Testis (tissue), 3 donors: ENCODE results near the gene ACYP2. TPM values are rescaled to one million over a fixed set of nuclear protein-coding genes. Genes with fewer than 3 reads are reported as not detected.
"Not testable (repeated sequence)": the region's sequence is repeated elsewhere in the genome, so short reads cannot be mapped to it uniquely, and the experiment has no call there.

ENCODE experiments used
- DNase-seq: peaks from one replicate; pipeline ENCODE4 v3.0.0-alpha.2; 2019
- H3K27ac ChIP-seq, 2 donors: fragments of 200-600 bp; sonication (generic); one replicate each; pipeline ENCODE4 v1.5.1; 2019
- H3K27me3 ChIP-seq: fragments of 200-600 bp; sonication (generic); one replicate; pipeline ENCODE4 v1.5.1; 2019
- H3K36me3 ChIP-seq: fragments of 200-600 bp; sonication (generic); one replicate; pipeline ENCODE4 v1.5.1; 2017; ENCODE audit warnings: low read depth; ENCODE audit errors: missing control alignments
- H3K4me1 ChIP-seq: fragments of 200-600 bp; sonication (generic); one replicate; pipeline ENCODE4 v1.5.1; 2019
- H3K4me3 ChIP-seq, 2 donors: fragments of 200-600 bp; sonication (generic); one replicate each; pipeline ENCODE4 v1.5.1; 2017 to 2019
- H3K9me3 ChIP-seq: fragments of 200-600 bp; sonication (generic); one replicate; pipeline ENCODE4 v1.5.1; 2017
- CTCF ChIP-seq, 3 experiments: fragments of 450-650 bp in 2 of 3; fragments of 200-600 bp in 1 of 3; sonication (generic) in 1 of 3; IDR thresholded peaks; one replicate each; pipeline ENCODE4 v1.5.1; 2016 to 2019; ENCODE audit warnings: antibody characterized with exemption in 3 of 3, mild to moderate bottlenecking in 2 of 3, moderate library complexity in 1 of 3
- POLR2A ChIP-seq: fragments of 450-650 bp; IDR thresholded peaks from one replicate; pipeline ENCODE4 v1.6.1; 2017; ENCODE audit warnings: antibody characterized with exemption, mild to moderate bottlenecking, moderate library complexity
- WGBS, 2 donors: methylation state at CpG; one replicate each; pipeline ENCODE4 v1.1.5; 2018; 5-methylcytosine and 5-hydroxymethylcytosine counted together
- intact Hi-C: fragments of 100-400 bp; cut with DNase I; formaldehyde crosslinking; loops from one replicate; pipeline ENCODE4 v1.15.1; 2023; ENCODE audit warnings: low total_unique reads
- polyA plus RNA-seq: library from polyadenylated mRNA; stranded (reverse); fragments of 350-450 nt; fragmentation: Illumina TruSeq; extraction: RNeasy Lipid Tissue Mini Kit (QIAGEN cat#74804); gene quantifications from one replicate; pipeline ENCODE4 v1.2.3, GENCODE V29; 2014; ENCODE audit warnings: low read depth, low replicate concordance; ENCODE audit not compliant: insufficient read depth
- total RNA-seq, 2 donors: library from RNA; depleted of rRNA; stranded (reverse); fragments of >200 nt; gene quantifications; one replicate each; pipeline ENCODE4 v1.2.3, GENCODE V29; 2016

The ACYP2 gene
- total and polyA plus RNA-seq, 3 donors from 2014 or later: 23.2 to 36.2 (median 34.5) TPM

- WGBS, 2 donors: 63 to 77% methylated on average over 10 of the region's 10 CpGs
- intact Hi-C loops: no loop called here
- Histone ChIP-seq H3K9me3 (no peaks in the 10 kb centered on the region), H3K4me3 (no peak overlapping the region), H3K36me3 (no peaks in the 10 kb centered on the region), H3K27ac (no peak overlapping the region), H3K4me1 (no peaks in the 10 kb centered on the region), H3K27me3 (no peaks in the 10 kb centered on the region)
- no peak for DNase-seq
- TF ChIP-seq CTCF (IDR thresholded peaks at IDR 0.05) (no peak), POLR2A (no peak)
Observed at GRCh38 chr2:54107903-54108615, 7.4 kb upstream of the ACYP2 start.

- 92 to 96% methylated on average over 3 of the region's 3 CpGs for WGBS, 2 donors
Observed at GRCh38 chr2:54109848-54110247, 5.6 kb upstream of the ACYP2 start.

GRCh38 chr2:54114479-54114878 is 936 bp upstream of the ACYP2 start:
- intact Hi-C loops, H3K36me3 ChIP-seq: not testable (repeated sequence)
- WGBS, 2 donors: 55 to 61% methylated on average over 6 of the region's 6 CpGs

More at GRCh38 chr2:54109848-54110247, 5.6 kb upstream of the ACYP2 start:
- intact Hi-C loops: no loop called here
- Histone ChIP-seq H3K9me3 (no peaks in the 10 kb centered on the region), H3K27ac (no peak overlapping the region), H3K36me3 (no peaks in the 10 kb centered on the region), H3K4me1 (peaks cover 5% of the 10 kb centered on the region), H3K4me3 (no peak overlapping the region), H3K27me3 (no peaks in the 10 kb centered on the region)
- TF ChIP-seq POLR2A: no peak
- TF ChIP-seq CTCF (IDR thresholded peaks at IDR 0.05): no peak
- DNase-seq: no peak

GRCh38 chr2:54114936-54115283 is 505 bp upstream of the ACYP2 start:
- no peak for DNase-seq
- intact Hi-C loops: no loop called here

More at GRCh38 chr2:54114479-54114878, 936 bp upstream of the ACYP2 start:
- H3K4me3 ChIP-seq, H3K4me1 ChIP-seq, H3K9me3 ChIP-seq, H3K27me3 ChIP-seq, DNase-seq: not testable (repeated sequence)
- peak overlapping the region; percentile 98 to 100 for H3K27ac ChIP-seq

GRCh38 chr2:54116598-54116997 is 1.2 kb downstream of the ACYP2 start:
- H3K4me3 ChIP-seq: peak overlapping the region in 1 of 2 donors; percentile 100

More at GRCh38 chr2:54114936-54115283, 505 bp upstream of the ACYP2 start:
- Histone ChIP-seq H3K4me1 (peaks cover 6% of the 10 kb centered on the region), H3K27ac (peak overlapping the region; percentile 98 to 100), H3K27me3 (no peaks in the 10 kb centered on the region), H3K36me3 (no peaks in the 10 kb centered on the region), H3K4me3 (peak overlapping the region; percentile 88 to 100), H3K9me3 (no peaks in the 10 kb centered on the region)
- TF ChIP-seq POLR2A (no peak), CTCF (IDR thresholded peaks at IDR 0.05) (no peak)
- WGBS, 2 donors: 39 to 47% methylated on average over 3 of the region's 3 CpGs

GRCh38 chr2:54120950-54121349 is 5.5 kb downstream of the ACYP2 start:
- Histone ChIP-seq H3K27me3 (no peaks in the 10 kb centered on the region), H3K27ac (no peak overlapping the region), H3K9me3 (no peaks in the 10 kb centered on the region), H3K4me3 (no peak overlapping the region), H3K4me1 (no peaks in the 10 kb centered on the region), H3K36me3 (no peaks in the 10 kb centered on the region)
- intact Hi-C loops: no loop called here
- TF ChIP-seq CTCF (IDR thresholded peaks at IDR 0.05) (no peak), POLR2A (no peak)
- 97 to 98% methylated on average over 7 to 8 of the region's 8 CpGs for WGBS, 2 donors
- DNase-seq: no peak

More at GRCh38 chr2:54116598-54116997, 1.2 kb downstream of the ACYP2 start:
- 74 to 77% methylated on average over 10 of the region's 10 CpGs for WGBS, 2 donors
- H3K9me3 ChIP-seq, DNase-seq, H3K4me1 ChIP-seq, H3K36me3 ChIP-seq, H3K27me3 ChIP-seq, H3K27ac ChIP-seq, intact Hi-C loops: not testable (repeated sequence)
